ENCODE measurements around the gene TIMM10B.

The TIMM10B gene

DNA sequence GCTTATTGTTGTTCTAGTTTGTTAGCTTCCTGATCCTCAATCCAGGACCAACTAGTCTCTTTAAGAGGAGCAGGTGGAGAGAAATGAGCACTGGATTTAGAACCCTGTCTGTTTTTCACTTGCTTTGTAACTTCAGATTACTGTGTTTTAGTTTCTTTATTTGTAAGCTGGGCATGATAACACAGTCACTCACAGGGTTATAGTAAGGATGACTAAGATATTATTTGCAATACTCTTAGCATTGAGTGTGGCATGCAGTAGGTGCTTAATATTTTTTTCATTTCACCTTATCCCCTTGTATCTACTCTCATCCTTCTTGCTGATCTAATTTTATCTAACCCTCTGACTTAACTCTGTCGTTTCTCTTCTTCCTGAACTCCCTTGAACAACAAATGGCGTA lies 49.5 kb downstream of the TIMM10B start:
- Histone ChIP-seq H3K27me3 (ENCODE audit: control insufficient read depth, low read length) (no peaks in the 10 kb centered on the region), H3K36me3 (ENCODE audit: control insufficient read depth, low read length) (no peaks in the 10 kb centered on the region; the same call in 1 of the 2 replicates), H3K4me2 (ENCODE audit: low read length) (no peak overlapping the region), H3K79me2 (ENCODE audit: control insufficient read depth, low read length) (no peaks in the 10 kb centered on the region), H4K20me1 (ENCODE audit: control insufficient read depth, insufficient read depth, low read depth, low read length) (no peaks in the 10 kb centered on the region; the same call in 1 of the 2 replicates), H3K4me1 (ENCODE audit: control insufficient read depth, low read length) (no peaks in the 10 kb centered on the region), H3K9me2 (replicated peaks; ENCODE audit: control insufficient read depth, low read length) (no peaks in the 10 kb centered on the region), H3K27ac (ENCODE audit: low read depth, low read length) (no peak overlapping the region), H3K4me3 (ENCODE audit: low read length) (no peak overlapping the region), H3F3A (ENCODE audit: control insufficient read depth, insufficient read depth) (no peaks in the 10 kb centered on the region), H3K9me3 (ENCODE audit: control insufficient read depth, insufficient read depth, low read length) (no peaks in the 10 kb centered on the region)
- TF ChIP-seq, protein P1, sequence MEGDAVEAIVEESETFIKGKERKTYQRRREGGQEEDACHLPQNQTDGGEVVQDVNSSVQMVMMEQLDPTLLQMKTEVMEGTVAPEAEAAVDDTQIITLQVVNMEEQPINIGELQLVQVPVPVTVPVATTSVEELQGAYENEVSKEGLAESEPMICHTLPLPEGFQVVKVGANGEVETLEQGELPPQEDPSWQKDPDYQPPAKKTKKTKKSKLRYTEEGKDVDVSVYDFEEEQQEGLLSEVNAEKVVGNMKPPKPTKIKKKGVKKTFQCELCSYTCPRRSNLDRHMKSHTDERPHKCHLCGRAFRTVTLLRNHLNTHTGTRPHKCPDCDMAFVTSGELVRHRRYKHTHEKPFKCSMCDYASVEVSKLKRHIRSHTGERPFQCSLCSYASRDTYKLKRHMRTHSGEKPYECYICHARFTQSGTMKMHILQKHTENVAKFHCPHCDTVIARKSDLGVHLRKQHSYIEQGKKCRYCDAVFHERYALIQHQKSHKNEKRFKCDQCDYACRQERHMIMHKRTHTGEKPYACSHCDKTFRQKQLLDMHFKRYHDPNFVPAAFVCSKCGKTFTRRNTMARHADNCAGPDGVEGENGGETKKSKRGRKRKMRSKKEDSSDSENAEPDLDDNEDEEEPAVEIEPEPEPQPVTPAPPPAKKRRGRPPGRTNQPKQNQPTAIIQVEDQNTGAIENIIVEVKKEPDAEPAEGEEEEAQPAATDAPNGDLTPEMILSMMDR (IDR thresholded peaks at IDR 0.05; ENCODE audit: low read depth, low read length, poor library complexity, severe bottlenecking): no peak
- TF ChIP-seq EZH2phosphoT487 (IDR thresholded peaks at IDR 0.05; ENCODE audit: borderline replicate concordance, low read length): no peak

DNA sequence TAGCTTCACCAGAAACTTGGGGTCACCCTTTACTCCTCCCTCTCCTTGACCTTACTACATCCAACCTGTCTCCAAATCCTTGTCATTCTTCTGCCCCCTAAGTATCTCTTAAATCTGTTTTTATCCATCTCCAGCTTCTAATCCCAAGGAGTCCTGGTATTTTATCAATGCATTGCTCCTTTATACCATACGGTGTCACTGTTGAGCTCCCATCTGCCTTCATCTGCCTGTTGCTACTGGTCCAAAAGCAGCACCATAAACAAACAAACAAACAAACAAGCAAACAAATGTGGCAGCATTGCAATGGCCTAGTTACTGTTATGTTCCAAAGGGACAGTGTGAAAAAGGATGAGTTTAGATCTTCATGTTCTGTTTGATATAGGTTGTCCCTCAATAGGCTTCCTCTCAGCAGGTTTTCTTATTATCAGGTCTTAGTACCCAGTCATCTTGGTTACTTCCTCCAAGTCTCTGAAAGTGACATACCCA lies 50.0 kb downstream of the TIMM10B start:
- H3K27me3 ChIP-seq (ENCODE audit: control insufficient read depth, low read length): no peaks in the 10 kb centered on the region
- H3K4me1 ChIP-seq (ENCODE audit: control insufficient read depth, low read length): no peaks in the 10 kb centered on the region

More for the DNA sequence above, 50.0 kb downstream of the TIMM10B start:
- Histone ChIP-seq H3K4me2 (ENCODE audit: low read length) (no peak overlapping the region), H4K20me1 (ENCODE audit: control insufficient read depth, insufficient read depth, low read depth, low read length) (no peaks in the 10 kb centered on the region; the same call in 1 of the 2 replicates), H3K79me2 (ENCODE audit: control insufficient read depth, low read length) (no peaks in the 10 kb centered on the region), H3K36me3 (ENCODE audit: control insufficient read depth, low read length) (no peaks in the 10 kb centered on the region; the same call in 1 of the 2 replicates), H3K9me3 (ENCODE audit: control insufficient read depth, insufficient read depth, low read length) (no peaks in the 10 kb centered on the region), H3F3A (ENCODE audit: control insufficient read depth, insufficient read depth) (no peaks in the 10 kb centered on the region), H3K9me2 (replicated peaks; ENCODE audit: control insufficient read depth, low read length) (no peaks in the 10 kb centered on the region), H3K4me3 (ENCODE audit: low read length) (no peak overlapping the region), H3K27ac (ENCODE audit: low read depth, low read length) (no peak overlapping the region)
- TF ChIP-seq EZH2phosphoT487 (IDR thresholded peaks at IDR 0.05; ENCODE audit: borderline replicate concordance, low read length): no peak
- TF ChIP-seq, protein P1 (IDR thresholded peaks at IDR 0.05; ENCODE audit: low read depth, low read length, poor library complexity, severe bottlenecking): peak; percentile 93
